C4-2B (cell line): Measurements from ENCODE around the gene GLRA2.

ENCODE experiments used
- H3K27ac ChIP-seq: fragments of 450-650 bp; 2 replicates; pipeline ENCODE4 v1.5.1; 2017
- ZFX ChIP-seq: fragments of 450-650 bp; IDR thresholded peaks from 2 replicates; pipeline ENCODE4 v1.6.1; 2017
- TF ChIP-seq, protein P1 (sequence below): fragments of 450-650 bp; conservative IDR thresholded peaks from 2 replicates; pipeline ENCODE4 v1.5.1; 2017; ENCODE audit warnings: mild to moderate bottlenecking

Gene GLRA2

GRCh38 chrX:14702145-14702544 lies 172.8 kb downstream of the GLRA2 start:
- no peak overlapping the region for H3K27ac ChIP-seq
- no peak for TF ChIP-seq ZFX
- TF ChIP-seq, protein P1, sequence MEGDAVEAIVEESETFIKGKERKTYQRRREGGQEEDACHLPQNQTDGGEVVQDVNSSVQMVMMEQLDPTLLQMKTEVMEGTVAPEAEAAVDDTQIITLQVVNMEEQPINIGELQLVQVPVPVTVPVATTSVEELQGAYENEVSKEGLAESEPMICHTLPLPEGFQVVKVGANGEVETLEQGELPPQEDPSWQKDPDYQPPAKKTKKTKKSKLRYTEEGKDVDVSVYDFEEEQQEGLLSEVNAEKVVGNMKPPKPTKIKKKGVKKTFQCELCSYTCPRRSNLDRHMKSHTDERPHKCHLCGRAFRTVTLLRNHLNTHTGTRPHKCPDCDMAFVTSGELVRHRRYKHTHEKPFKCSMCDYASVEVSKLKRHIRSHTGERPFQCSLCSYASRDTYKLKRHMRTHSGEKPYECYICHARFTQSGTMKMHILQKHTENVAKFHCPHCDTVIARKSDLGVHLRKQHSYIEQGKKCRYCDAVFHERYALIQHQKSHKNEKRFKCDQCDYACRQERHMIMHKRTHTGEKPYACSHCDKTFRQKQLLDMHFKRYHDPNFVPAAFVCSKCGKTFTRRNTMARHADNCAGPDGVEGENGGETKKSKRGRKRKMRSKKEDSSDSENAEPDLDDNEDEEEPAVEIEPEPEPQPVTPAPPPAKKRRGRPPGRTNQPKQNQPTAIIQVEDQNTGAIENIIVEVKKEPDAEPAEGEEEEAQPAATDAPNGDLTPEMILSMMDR, result no peak

- no peak overlapping the region for H3K27ac ChIP-seq
- TF ChIP-seq ZFX, result no peak
- TF ChIP-seq, protein P1, result no peak
Measured at GRCh38 chrX:14712096-14712495, 182.8 kb downstream of the GLRA2 start.

DNA sequence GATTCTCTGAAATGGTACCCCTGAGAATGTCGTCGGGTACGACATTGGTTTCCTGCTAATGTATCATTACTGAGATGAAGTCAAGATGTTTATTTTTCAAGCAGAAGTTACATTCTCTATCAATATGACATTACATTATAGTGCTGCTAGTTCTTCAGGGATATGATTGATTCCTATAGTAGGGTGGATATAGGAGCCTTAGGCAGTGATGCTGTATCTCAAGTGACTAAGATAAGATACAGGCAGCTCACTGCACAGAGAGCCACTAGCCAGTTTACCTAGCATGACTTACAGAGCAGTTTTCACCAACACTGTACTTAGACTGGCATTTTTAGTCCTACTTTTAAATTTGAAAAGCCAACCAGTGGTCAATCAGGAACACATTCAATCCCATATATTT lies 188.6 kb downstream of the GLRA2 start:
- no peak for TF ChIP-seq ZFX
- TF ChIP-seq, protein P1, result no peak

DNA sequence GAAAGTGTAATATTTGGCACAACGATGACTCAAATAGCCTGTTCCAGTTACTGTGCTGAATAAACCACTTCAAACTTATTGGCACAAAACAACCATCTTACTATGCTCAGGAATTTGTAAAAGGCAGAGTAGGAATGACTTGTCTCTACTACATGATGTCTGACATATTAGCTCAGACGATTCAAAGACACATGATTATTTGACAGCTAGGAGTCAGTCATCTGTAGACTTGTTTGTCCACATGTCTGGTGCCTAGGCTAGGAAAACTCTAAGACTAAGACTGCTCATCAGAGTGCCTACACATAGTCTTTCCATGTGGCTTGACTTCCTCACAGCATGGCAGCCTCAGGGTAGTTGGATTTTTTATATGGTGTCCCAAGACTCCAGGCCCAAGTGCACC lies 189.1 kb downstream of the GLRA2 start:
- TF ChIP-seq ZFX, result no peak
- TF ChIP-seq, protein P1, result no peak
- no peak overlapping the region for H3K27ac ChIP-seq

More for the DNA sequence above, 188.6 kb downstream of the GLRA2 start:
- H3K27ac ChIP-seq, result no peak overlapping the region

- TF ChIP-seq, protein P1, result no peak
- no peak for TF ChIP-seq ZFX
- no peak overlapping the region for H3K27ac ChIP-seq
Measured at GRCh38 chrX:14729058-14729457, 199.7 kb downstream of the GLRA2 start.

DNA sequence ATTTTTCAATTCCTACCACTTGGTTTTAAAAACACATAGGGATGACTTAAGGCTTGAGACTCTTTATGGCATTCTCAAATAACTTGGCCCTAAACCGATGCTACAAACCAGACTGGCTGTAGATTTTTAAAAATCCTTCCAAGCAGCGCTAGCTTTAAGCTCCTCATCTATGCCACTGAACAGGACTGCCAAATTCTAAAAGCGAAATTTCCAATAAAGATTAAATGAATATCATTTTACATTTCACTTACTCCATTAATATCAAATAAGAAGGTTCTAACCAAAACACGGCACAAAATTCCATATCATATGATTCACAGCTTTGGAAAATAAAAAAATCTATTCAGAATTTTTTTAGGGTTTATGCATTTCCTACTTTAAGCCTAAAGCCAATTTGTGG lies 209.3 kb downstream of the GLRA2 start:
- H3K27ac ChIP-seq, result no peak overlapping the region

DNA sequence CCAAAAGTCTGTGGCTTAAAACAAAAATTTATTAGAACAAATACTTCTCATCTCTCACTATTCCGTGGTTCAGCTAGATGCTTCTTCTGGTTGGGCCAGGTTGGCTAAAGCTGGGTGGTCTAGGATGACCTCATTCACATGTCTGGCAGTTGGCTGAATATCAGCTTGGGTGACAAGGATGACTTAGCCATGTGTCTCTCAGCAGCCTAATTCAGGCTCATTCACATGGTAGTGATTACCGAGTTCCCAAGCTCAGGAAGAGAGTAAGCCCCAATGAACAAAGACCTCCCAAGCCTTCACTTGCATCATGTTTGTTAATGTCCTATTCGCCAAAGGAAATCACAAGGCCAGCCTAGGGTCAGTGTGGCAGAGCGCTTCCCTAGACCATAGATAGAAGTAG lies 224.1 kb downstream of the GLRA2 start:
- TF ChIP-seq ZFX, result no peak
- no peak overlapping the region for H3K27ac ChIP-seq

More for the DNA sequence above, 209.3 kb downstream of the GLRA2 start:
- TF ChIP-seq, protein P1, result no peak

DNA sequence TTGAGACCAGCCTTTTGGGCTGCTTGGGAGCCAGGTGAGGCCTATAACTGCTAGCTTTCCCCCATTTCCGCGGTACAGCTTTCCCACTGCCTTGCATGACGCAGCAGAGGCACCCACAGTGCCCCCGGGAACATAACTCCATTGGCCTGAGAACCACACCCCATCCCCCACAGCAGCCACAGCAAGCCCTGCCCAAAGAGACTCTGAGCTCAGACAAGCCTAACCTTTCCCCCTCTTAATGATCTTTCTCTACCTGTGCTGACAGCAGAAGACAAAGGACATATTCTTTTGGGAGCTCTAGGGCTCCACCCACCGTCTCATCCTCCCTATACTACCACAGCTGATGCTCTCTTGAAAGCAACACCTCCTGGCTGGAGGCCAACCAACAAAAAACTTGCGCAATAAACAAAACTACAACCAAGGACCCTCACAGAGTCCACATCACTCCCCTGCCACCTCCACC lies 228.7 kb downstream of the GLRA2 start:
- TF ChIP-seq ZFX, result no peak
- TF ChIP-seq, protein P1, result no peak
- H3K27ac ChIP-seq, result no peak overlapping the region
